SK-N-SH (cell line): Measurements from ENCODE around the gene ANGPTL8. TPM values are rescaled to one million over a fixed set of nuclear protein-coding genes. Genes with fewer than 3 reads are reported as not detected.

Experiments used
- CTCF ChIA-PET: fragments of 300-600, 350-600 bp; formaldehyde crosslinking; extraction: SDS; loops from one replicate; lab custom pipeline; 2021; lab: Yijun Ruan, JAX
- POLR2A ChIA-PET: fragments of 350-600 bp; sonication (Branson Sonifier 250); formaldehyde crosslinking; extraction: SDS; loops from one replicate; lab custom pipeline; 2020; ENCODE audit warnings: antibody characterized with exemption, inconsistent platforms; lab: Yijun Ruan, JAX
- DNase-seq: peaks from one replicate; pipeline ENCODE4 v3.0.0; 2012
- H2AFZ ChIP-seq: fragments of 200-600 bp; sonication (generic); 2 replicates; pipeline ENCODE4 v1.8.1; 2016; ENCODE audit warnings: antibody characterized with exemption, mild to moderate bottlenecking, low read depth
- H3F3A ChIP-seq: fragments of 200-600 bp; sonication (generic); replicated peaks from 2 replicates; pipeline ENCODE3; 2016; ENCODE audit warnings: antibody characterized with exemption, mild to moderate bottlenecking; ENCODE audit not compliant: insufficient read depth
- H3K27ac ChIP-seq, 2 experiments: fragments of 200-500 bp in 1 of 2; fragments of 200-600 bp in 1 of 2; sonication (Bioruptor generic) in 1 of 2; sonication (generic), shearing (Covaris generic) in 1 of 2; 2 replicates each; pipeline versions ENCODE4 v1.5.1 to v1.6.1; 2014 to 2016; ENCODE audit warnings: low read depth in 2 of 2, inconsistent platforms in 1 of 2, low read length in 1 of 2, mild to moderate bottlenecking in 1 of 2, mixed read lengths in 1 of 2
- H3K27me3 ChIP-seq: fragments of 200-600 bp; sonication (generic), shearing (Covaris generic); 2 replicates; pipeline ENCODE4 v1.6.1; 2016; ENCODE audit warnings: mixed run types; ENCODE audit not compliant: insufficient read depth
- H3K36me3 ChIP-seq, 2 experiments: fragments of 200-500 bp in 1 of 2; fragments of 200-600 bp in 1 of 2; sonication (Bioruptor generic) in 1 of 2; sonication (generic) in 1 of 2; replicated peaks in 1 of 2; 2 replicates each; pipeline versions ENCODE3 to v1.5.1; 2014 to 2016; ENCODE audit warnings: low read length in 1 of 2, mild to moderate bottlenecking in 1 of 2; ENCODE audit not compliant: insufficient read depth in 2 of 2, control insufficient read depth in 1 of 2
- H3K4me1 ChIP-seq, 2 experiments: fragments of 200-500 bp in 1 of 2; fragments of 200-600 bp in 1 of 2; sonication (Bioruptor generic) in 1 of 2; sonication (generic), shearing (Covaris generic) in 1 of 2; 2 replicates each; pipeline versions ENCODE4 v1.5.1 to v1.6.1; 2014 to 2016; ENCODE audit warnings: low read depth in 1 of 2, low read length in 1 of 2, mixed run types in 1 of 2; ENCODE audit not compliant: insufficient read depth in 2 of 2, control insufficient read depth in 1 of 2
- H3K4me2 ChIP-seq: fragments of 200-600 bp; sonication (generic), shearing (Covaris generic); 2 replicates; pipeline ENCODE4 v1.6.1; 2017; ENCODE audit warnings: mixed run types
- H3K4me3 ChIP-seq, 2 experiments: fragments of 200-500 bp in 1 of 2; fragments of 200-600 bp in 1 of 2; sonication (Bioruptor generic) in 1 of 2; sonication (generic), shearing (Covaris generic) in 1 of 2; 2 replicates each; pipeline versions ENCODE4 v1.5.1 to v1.8.1; 2014 to 2016; ENCODE audit warnings: low read depth in 2 of 2, inconsistent platforms in 1 of 2, low read length in 1 of 2, mild to moderate bottlenecking in 1 of 2, mixed read lengths in 1 of 2, moderate library complexity in 1 of 2
- H3K79me2 ChIP-seq: fragments of 200-600 bp; sonication (generic); 2 replicates; pipeline ENCODE4 v1.8.1; 2017; ENCODE audit warnings: mild to moderate bottlenecking; ENCODE audit not compliant: insufficient read depth
- H3K9ac ChIP-seq: fragments of 200-600 bp; sonication (generic); 2 replicates; pipeline ENCODE4 v1.6.1; 2017; ENCODE audit warnings: mixed run types
- H3K9me2 ChIP-seq: fragments of 200-600 bp; sonication (generic); 2 replicates; pipeline ENCODE4 v1.6.1; 2017; ENCODE audit warnings: mixed run types
- H3K9me3 ChIP-seq: fragments of 200-600 bp; sonication (generic); 2 replicates; pipeline ENCODE4 v1.6.1; 2017; ENCODE audit warnings: mixed run types, mild to moderate bottlenecking, moderate library complexity
- H4K20me1 ChIP-seq: fragments of 200-600 bp; sonication (generic); 2 replicates; pipeline ENCODE4 v1.6.1; 2017; ENCODE audit warnings: mild to moderate bottlenecking, mixed run types; ENCODE audit not compliant: insufficient read depth
- EP300 ChIP-seq, 2 experiments: IDR thresholded peaks; 2 replicates each; pipeline versions ENCODE4 v1.4.0 to v1.6.1; 2012; ENCODE audit warnings: borderline replicate concordance in 1 of 2, low read depth in 1 of 2, low read length in 1 of 2
- FOSL2 ChIP-seq: IDR thresholded peaks from 2 replicates; pipeline ENCODE4 v1.4.0; 2012; ENCODE audit warnings: low read depth, mild to moderate bottlenecking, moderate library complexity, borderline replicate concordance
- FOXM1 ChIP-seq: IDR thresholded peaks from 2 replicates; pipeline ENCODE4 v1.4.0; 2012; ENCODE audit warnings: low read depth, mild to moderate bottlenecking
- GATA2 ChIP-seq: sonication (generic); formaldehyde crosslinking; IDR thresholded peaks from 2 replicates; pipeline ENCODE4 v1.5.0; 2020; ENCODE audit warnings: mild to moderate bottlenecking, missing genetic modification reagents
- MEF2A ChIP-seq: IDR thresholded peaks from 2 replicates; pipeline ENCODE4 v1.4.0; 2012; ENCODE audit warnings: low read depth, borderline replicate concordance
- MXI1 ChIP-seq: IDR thresholded peaks from 2 replicates; pipeline ENCODE4 v1.6.1; 2012; ENCODE audit warnings: mild to moderate bottlenecking, low read depth, low read length, improper control_type of control experiment
- RAD21 ChIP-seq: IDR thresholded peaks from 2 replicates; pipeline ENCODE4 v1.6.1; 2012; ENCODE audit warnings: mild to moderate bottlenecking, low read length
- RCOR1 ChIP-seq: fragments of 150-350 bp; IDR thresholded peaks from 2 replicates; pipeline ENCODE4 v1.6.1; 2017; ENCODE audit warnings: antibody characterized with exemption, low read length
- RXRA ChIP-seq: IDR thresholded peaks from 2 replicates; pipeline ENCODE4 v1.4.0; 2012; ENCODE audit warnings: low read depth, mild to moderate bottlenecking, borderline replicate concordance
- SIN3A ChIP-seq: IDR thresholded peaks from 2 replicates; pipeline ENCODE4 v1.6.1; 2012; ENCODE audit warnings: low read depth, mild to moderate bottlenecking, low read length, moderate library complexity, borderline replicate concordance
- TEAD4 ChIP-seq: IDR thresholded peaks from 2 replicates; pipeline ENCODE4 v1.4.0; 2012; ENCODE audit warnings: mild to moderate bottlenecking, borderline replicate concordance; ENCODE audit not compliant: insufficient read depth
- YY1 ChIP-seq: IDR thresholded peaks from 2 replicates; pipeline ENCODE4 v1.4.0; 2012; ENCODE audit warnings: low read depth, mild to moderate bottlenecking
- WGBS: methylation state at CpG from one replicate; pipeline ENCODE4 v1.1.6; 2017; ENCODE audit warnings: low lambda C conversion rate; 5-methylcytosine and 5-hydroxymethylcytosine counted together
- polyA plus RNA-seq, 3 experiments: library from polyadenylated mRNA; depleted of rRNA; stranded (reverse); fragments of >200 nt; gene quantifications; 2 replicates each; pipeline ENCODE4 v1.2.3, GENCODE V29; 2012
- TF ChIP-seq, protein P1 (sequence below): fragments of 200-600 bp; sonication (generic); IDR thresholded peaks from 2 replicates; pipeline ENCODE4 v1.6.1; 2017; ENCODE audit warnings: antibody characterized with exemption, mild to moderate bottlenecking, moderate library complexity
- TF ChIP-seq, protein P2 (sequence below): IDR thresholded peaks from 2 replicates; pipeline ENCODE4 v1.6.1; 2012; ENCODE audit warnings: mild to moderate bottlenecking, low read depth, low read length, moderate library complexity

Gene ANGPTL8
- polyA plus RNA-seq, 1 of the 3 experiments (the other 2 are of a cell fraction), result 0.21 TPM

DNA sequence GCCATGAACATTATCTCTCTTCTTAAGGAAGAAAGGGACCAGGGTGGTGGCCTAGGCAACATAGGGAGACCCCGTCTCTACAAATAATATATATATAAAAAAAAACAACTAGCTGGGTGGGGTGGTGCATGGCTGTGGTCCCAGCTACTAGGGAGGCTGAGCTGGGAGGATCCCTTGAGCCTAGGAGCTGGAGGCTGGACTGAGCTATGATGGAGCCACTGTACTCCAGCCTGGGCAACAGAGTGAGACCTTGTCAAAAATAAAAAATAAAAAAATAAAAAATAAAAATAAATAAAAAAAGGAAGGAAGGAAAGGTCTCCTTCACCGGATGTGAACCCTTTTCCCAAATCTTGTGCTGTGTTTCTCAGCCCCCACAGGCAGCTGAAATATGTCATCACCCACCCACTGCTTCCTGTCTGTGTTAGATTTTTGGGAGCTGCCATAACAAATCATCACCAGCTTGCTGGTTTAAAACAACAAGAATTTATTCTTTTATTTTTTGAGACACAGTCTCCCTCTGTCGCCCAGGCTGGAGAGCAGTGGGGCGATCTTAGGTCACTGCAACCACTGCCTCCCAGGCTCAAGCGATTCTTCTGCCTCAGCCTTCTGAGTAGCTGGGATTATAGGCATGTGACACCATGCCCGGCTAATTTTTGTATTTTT is 47.0 kb downstream of the ANGPTL8 start:
- no peak overlapping the region for H3K4me2 ChIP-seq
- no peaks in the 10 kb centered on the region for H3K79me2 ChIP-seq
- no peaks in the 10 kb centered on the region for H3K27me3 ChIP-seq
- WGBS, result 74% methylated on average over 6 of the region's 6 CpGs
- no peaks in the 10 kb centered on the region for H3K9me2 ChIP-seq
- no peaks in the 10 kb centered on the region for H3K36me3 ChIP-seq
- TF ChIP-seq RCOR1 (no peak), TEAD4 (no peak), FOXM1 (no peak), RXRA (no peak), EP300 (IDR thresholded peaks at IDR 0.05; ENCODE audit: borderline replicate concordance in 1 of 2, low read depth in 1 of 2, low read length in 1 of 2) (no peak), RAD21 (no peak), MXI1 (no peak), YY1 (no peak), SIN3A (no peak), FOSL2 (no peak), GATA2 (no peak), MEF2A (no peak)
- TF ChIP-seq, protein P1, sequence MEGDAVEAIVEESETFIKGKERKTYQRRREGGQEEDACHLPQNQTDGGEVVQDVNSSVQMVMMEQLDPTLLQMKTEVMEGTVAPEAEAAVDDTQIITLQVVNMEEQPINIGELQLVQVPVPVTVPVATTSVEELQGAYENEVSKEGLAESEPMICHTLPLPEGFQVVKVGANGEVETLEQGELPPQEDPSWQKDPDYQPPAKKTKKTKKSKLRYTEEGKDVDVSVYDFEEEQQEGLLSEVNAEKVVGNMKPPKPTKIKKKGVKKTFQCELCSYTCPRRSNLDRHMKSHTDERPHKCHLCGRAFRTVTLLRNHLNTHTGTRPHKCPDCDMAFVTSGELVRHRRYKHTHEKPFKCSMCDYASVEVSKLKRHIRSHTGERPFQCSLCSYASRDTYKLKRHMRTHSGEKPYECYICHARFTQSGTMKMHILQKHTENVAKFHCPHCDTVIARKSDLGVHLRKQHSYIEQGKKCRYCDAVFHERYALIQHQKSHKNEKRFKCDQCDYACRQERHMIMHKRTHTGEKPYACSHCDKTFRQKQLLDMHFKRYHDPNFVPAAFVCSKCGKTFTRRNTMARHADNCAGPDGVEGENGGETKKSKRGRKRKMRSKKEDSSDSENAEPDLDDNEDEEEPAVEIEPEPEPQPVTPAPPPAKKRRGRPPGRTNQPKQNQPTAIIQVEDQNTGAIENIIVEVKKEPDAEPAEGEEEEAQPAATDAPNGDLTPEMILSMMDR, result no peak
- TF ChIP-seq, protein P2, sequence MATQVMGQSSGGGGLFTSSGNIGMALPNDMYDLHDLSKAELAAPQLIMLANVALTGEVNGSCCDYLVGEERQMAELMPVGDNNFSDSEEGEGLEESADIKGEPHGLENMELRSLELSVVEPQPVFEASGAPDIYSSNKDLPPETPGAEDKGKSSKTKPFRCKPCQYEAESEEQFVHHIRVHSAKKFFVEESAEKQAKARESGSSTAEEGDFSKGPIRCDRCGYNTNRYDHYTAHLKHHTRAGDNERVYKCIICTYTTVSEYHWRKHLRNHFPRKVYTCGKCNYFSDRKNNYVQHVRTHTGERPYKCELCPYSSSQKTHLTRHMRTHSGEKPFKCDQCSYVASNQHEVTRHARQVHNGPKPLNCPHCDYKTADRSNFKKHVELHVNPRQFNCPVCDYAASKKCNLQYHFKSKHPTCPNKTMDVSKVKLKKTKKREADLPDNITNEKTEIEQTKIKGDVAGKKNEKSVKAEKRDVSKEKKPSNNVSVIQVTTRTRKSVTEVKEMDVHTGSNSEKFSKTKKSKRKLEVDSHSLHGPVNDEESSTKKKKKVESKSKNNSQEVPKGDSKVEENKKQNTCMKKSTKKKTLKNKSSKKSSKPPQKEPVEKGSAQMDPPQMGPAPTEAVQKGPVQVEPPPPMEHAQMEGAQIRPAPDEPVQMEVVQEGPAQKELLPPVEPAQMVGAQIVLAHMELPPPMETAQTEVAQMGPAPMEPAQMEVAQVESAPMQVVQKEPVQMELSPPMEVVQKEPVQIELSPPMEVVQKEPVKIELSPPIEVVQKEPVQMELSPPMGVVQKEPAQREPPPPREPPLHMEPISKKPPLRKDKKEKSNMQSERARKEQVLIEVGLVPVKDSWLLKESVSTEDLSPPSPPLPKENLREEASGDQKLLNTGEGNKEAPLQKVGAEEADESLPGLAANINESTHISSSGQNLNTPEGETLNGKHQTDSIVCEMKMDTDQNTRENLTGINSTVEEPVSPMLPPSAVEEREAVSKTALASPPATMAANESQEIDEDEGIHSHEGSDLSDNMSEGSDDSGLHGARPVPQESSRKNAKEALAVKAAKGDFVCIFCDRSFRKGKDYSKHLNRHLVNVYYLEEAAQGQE, result no peak
- TF ChIP-seq, all 33 proteins: peak for 0
- no peak overlapping the region for H3K9ac ChIP-seq
- no peaks in the 10 kb centered on the region for H3K9me3 ChIP-seq
- no peak overlapping the region for H3K4me3 ChIP-seq
- H2AFZ ChIP-seq, result peak overlapping the region; percentile 51; the same call in 1 of the 2 replicates
- ChIA-PET CTCF (interaction anchor here (0.6 to 1.5 kb wide), 6 partner anchors 9 to 92 kb away, joined by 3 to 5 read pairs (median 3); no protein-coding TSS in a partner anchor), POLR2A (no interaction called here)
- no peak for DNase-seq
- no peaks in the 10 kb centered on the region for H3F3A ChIP-seq
- H4K20me1 ChIP-seq, result no peaks in the 10 kb centered on the region
- H3K27ac ChIP-seq, result no peak overlapping the region
- H3K4me1 ChIP-seq, result peaks cover 0 to 3% of the 10 kb centered on the region in 2 experiments; a peak in 1 of 4 replicates
